ENCODE results near the gene NRP2.

- TF ChIP-seq JUNB (IDR thresholded peaks at IDR 0.05), result no peak
- no peak for TF ChIP-seq MAX (IDR thresholded peaks at IDR 0.05)
- no peak for TF ChIP-seq CEBPB (IDR thresholded peaks at IDR 0.05)
- no peak for TF ChIP-seq E2F6 (IDR thresholded peaks at IDR 0.05; ENCODE audit: borderline replicate concordance, low read depth)
- no peak for TF ChIP-seq USF2 (IDR thresholded peaks at IDR 0.05)
- no peak for TF ChIP-seq KDM5A (IDR thresholded peaks at IDR 0.05)
- TF ChIP-seq CTCF (IDR thresholded peaks at IDR 0.05), result no peak
These were observed 45.6 kb upstream of the NRP2 start for GRCh38 chr2:205636549-205637319.

All from A549 (cell line).